OCI-LY1 (cell line): ENCODE data around the gene KIF13A.

Experiments used
- H2AFZ ChIP-seq: fragments of 200-600 bp; sonication (generic), shearing (Covaris generic); 2 replicates; pipeline ENCODE4 v1.6.0; 2014; ENCODE audit warnings: antibody characterized with exemption, mild to moderate bottlenecking, low read length
- H3F3A ChIP-seq: fragments of 200-600 bp; sonication (generic), shearing (Covaris generic); 2 replicates; pipeline ENCODE4 v1.6.0; 2014; ENCODE audit warnings: mild to moderate bottlenecking, antibody characterized with exemption, low read length, moderate library complexity; ENCODE audit not compliant: insufficient read depth
- H3K27ac ChIP-seq: fragments of 200-600 bp; sonication (generic); 2 replicates; pipeline ENCODE4 v1.5.1; 2014; ENCODE audit warnings: low read length, mixed run types, mild to moderate bottlenecking, low read depth; ENCODE audit not compliant: poor library complexity, severe bottlenecking
- H3K27me3 ChIP-seq: fragments of 200-600 bp; sonication (generic); 2 replicates; pipeline ENCODE4 v1.6.0; 2014; ENCODE audit warnings: antibody characterized with exemption, mild to moderate bottlenecking, low read length, moderate library complexity; ENCODE audit not compliant: insufficient read depth
- H3K36me3 ChIP-seq: fragments of 200-600 bp; sonication (generic); 2 replicates; pipeline ENCODE4 v1.6.1; 2014; ENCODE audit warnings: mild to moderate bottlenecking, antibody characterized with exemption, low read length, moderate library complexity, mixed read lengths; ENCODE audit not compliant: insufficient read depth
- H3K4me1 ChIP-seq: fragments of 200-600 bp; sonication (generic); 2 replicates; pipeline ENCODE4 v1.5.1; 2014; ENCODE audit warnings: mild to moderate bottlenecking, low read length, moderate library complexity; ENCODE audit not compliant: insufficient read depth, severe bottlenecking
- H3K4me2 ChIP-seq: fragments of 200-600 bp; sonication (generic), shearing (Covaris generic); 2 replicates; pipeline ENCODE4 v1.6.1; 2014; ENCODE audit warnings: low read length
- H3K4me3 ChIP-seq: fragments of 200-600 bp; sonication (generic); 2 replicates; pipeline ENCODE4 v1.5.1; 2014; ENCODE audit warnings: low read length, low read depth, mild to moderate bottlenecking, mixed read lengths; ENCODE audit not compliant: poor library complexity, severe bottlenecking
- H3K79me2 ChIP-seq: fragments of 200-600 bp; shearing (Covaris generic); 2 replicates; pipeline ENCODE4 v1.6.1; 2016; ENCODE audit warnings: mixed run types, low read length, mixed read lengths; ENCODE audit not compliant: insufficient read depth
- H3K9ac ChIP-seq: fragments of 200-600 bp; sonication (generic), shearing (Covaris generic); 2 replicates; pipeline ENCODE4 v1.6.1; 2014; ENCODE audit warnings: mild to moderate bottlenecking, low read length, mixed read lengths
- H3K9me2 ChIP-seq: fragments of 200-600 bp; sonication (generic), shearing (Covaris generic); 2 replicates; pipeline ENCODE4 v1.6.1; 2014; ENCODE audit warnings: low read depth, mild to moderate bottlenecking, low read length, mixed read lengths
- H3K9me3 ChIP-seq: fragments of 200-600 bp; shearing (Covaris generic); 2 replicates; pipeline ENCODE4 v1.6.1; 2014; ENCODE audit warnings: low read length, mixed read lengths
- H4K20me1 ChIP-seq: fragments of 200-600 bp; sonication (generic), shearing (Covaris generic); 2 replicates; pipeline ENCODE4 v1.6.0; 2016; ENCODE audit warnings: mild to moderate bottlenecking, low read length; ENCODE audit not compliant: insufficient read depth
- CTCF ChIP-seq: fragments of 200-600 bp; sonication (generic), shearing (Covaris generic); IDR thresholded peaks from 2 replicates; pipeline ENCODE4 v1.5.1; 2017; ENCODE audit warnings: mild to moderate bottlenecking, antibody characterized with exemption, low read length, moderate library complexity, mixed read lengths
- EZH2 ChIP-seq: fragments of 200-600 bp; sonication (generic), shearing (Covaris generic); IDR thresholded peaks from 2 replicates; pipeline ENCODE4 v1.8.0; 2017; ENCODE audit warnings: borderline replicate concordance, mixed run types, mild to moderate bottlenecking, antibody characterized with exemption, low read length, moderate library complexity, mixed read lengths

The KIF13A gene

DNA sequence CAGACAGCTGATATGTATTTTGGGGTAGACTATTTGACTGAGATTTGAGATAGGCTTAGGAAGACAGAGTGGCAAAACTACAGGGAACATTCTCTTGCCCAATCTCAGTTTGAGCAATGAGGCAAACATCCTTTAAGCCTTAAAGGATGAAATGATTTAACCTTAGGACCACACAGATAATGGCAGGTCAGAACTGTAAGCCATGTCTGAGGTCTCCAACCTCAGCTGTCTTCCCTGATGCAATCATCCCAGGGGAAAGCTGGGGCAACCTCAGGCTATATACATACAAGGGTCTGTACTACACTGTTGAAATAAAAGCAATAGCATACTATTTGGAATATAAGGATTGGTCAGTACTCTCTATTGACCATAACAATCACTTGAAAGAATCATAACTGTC, 196.9 kb downstream of the KIF13A start:
- Histone ChIP-seq H3K9me2 (no peaks in the 10 kb centered on the region), H3K27me3 (no peaks in the 10 kb centered on the region), H2AFZ (no peak overlapping the region), H3K27ac (no peak overlapping the region), H3K36me3 (no peaks in the 10 kb centered on the region), H3K4me3 (no peak overlapping the region), H3K9ac (no peak overlapping the region), H3K9me3 (no peaks in the 10 kb centered on the region), H3K79me2 (no peaks in the 10 kb centered on the region), H3K4me2 (no peak overlapping the region), H3F3A (no peaks in the 10 kb centered on the region), H4K20me1 (no peaks in the 10 kb centered on the region), H3K4me1 (no peaks in the 10 kb centered on the region)
- no peak for TF ChIP-seq CTCF
- TF ChIP-seq EZH2: no peak

GRCh38 chr6:17785094-17785787, 202.2 kb downstream of the KIF13A start:
- H4K20me1 ChIP-seq: no peaks in the 10 kb centered on the region
- H3K79me2 ChIP-seq: no peaks in the 10 kb centered on the region
- no peaks in the 10 kb centered on the region for H3F3A ChIP-seq
- H3K9me2 ChIP-seq: no peaks in the 10 kb centered on the region
- H3K4me1 ChIP-seq: no peaks in the 10 kb centered on the region
- no peak overlapping the region for H3K4me3 ChIP-seq
- H3K36me3 ChIP-seq: no peaks in the 10 kb centered on the region
- no peak for TF ChIP-seq CTCF
- no peak for TF ChIP-seq EZH2
- no peak overlapping the region for H3K4me2 ChIP-seq
- no peak overlapping the region for H3K27ac ChIP-seq
- no peak overlapping the region for H2AFZ ChIP-seq
- H3K9ac ChIP-seq: no peak overlapping the region
- no peaks in the 10 kb centered on the region for H3K9me3 ChIP-seq
- H3K27me3 ChIP-seq: no peaks in the 10 kb centered on the region

- H2AFZ ChIP-seq: no peak overlapping the region
- no peaks in the 10 kb centered on the region for H3K4me1 ChIP-seq
- no peak overlapping the region for H3K9ac ChIP-seq
- H3K4me3 ChIP-seq: no peak overlapping the region
- no peaks in the 10 kb centered on the region for H3K79me2 ChIP-seq
- H3K4me2 ChIP-seq: no peak overlapping the region
- no peaks in the 10 kb centered on the region for H3F3A ChIP-seq
- TF ChIP-seq CTCF (no peak), EZH2 (no peak)
- no peaks in the 10 kb centered on the region for H3K36me3 ChIP-seq
- H3K9me2 ChIP-seq: no peaks in the 10 kb centered on the region
- no peak overlapping the region for H3K27ac ChIP-seq
- H3K9me3 ChIP-seq: no peaks in the 10 kb centered on the region
- H4K20me1 ChIP-seq: no peaks in the 10 kb centered on the region
- H3K27me3 ChIP-seq: no peaks in the 10 kb centered on the region
These were observed 207.4 kb downstream of the KIF13A start for GRCh38 chr6:17780061-17780460.
